MM.1S (cell line): ENCODE measurements around the gene IL3.

ENCODE experiments used
- EZH2 ChIP-seq: fragments of 300-600 bp; sonication (generic); optimal IDR thresholded peaks from 2 replicates; pipeline ENCODE3; 2017; ENCODE audit warnings: low read depth, mild to moderate bottlenecking, antibody characterized with exemption, low read length, mixed read lengths
- EZH2phosphoT487 ChIP-seq: fragments of 300-600 bp; sonication (generic); IDR thresholded peaks from 2 replicates; pipeline ENCODE4 v1.6.1; 2018; ENCODE audit warnings: antibody characterized with exemption, low read length
- TF ChIP-seq, protein P1 (sequence below): fragments of 300-600 bp; sonication (generic); IDR thresholded peaks from 2 replicates; pipeline ENCODE4 v1.5.1; 2016; ENCODE audit warnings: antibody characterized with exemption, low read length, mixed read lengths

DNA sequence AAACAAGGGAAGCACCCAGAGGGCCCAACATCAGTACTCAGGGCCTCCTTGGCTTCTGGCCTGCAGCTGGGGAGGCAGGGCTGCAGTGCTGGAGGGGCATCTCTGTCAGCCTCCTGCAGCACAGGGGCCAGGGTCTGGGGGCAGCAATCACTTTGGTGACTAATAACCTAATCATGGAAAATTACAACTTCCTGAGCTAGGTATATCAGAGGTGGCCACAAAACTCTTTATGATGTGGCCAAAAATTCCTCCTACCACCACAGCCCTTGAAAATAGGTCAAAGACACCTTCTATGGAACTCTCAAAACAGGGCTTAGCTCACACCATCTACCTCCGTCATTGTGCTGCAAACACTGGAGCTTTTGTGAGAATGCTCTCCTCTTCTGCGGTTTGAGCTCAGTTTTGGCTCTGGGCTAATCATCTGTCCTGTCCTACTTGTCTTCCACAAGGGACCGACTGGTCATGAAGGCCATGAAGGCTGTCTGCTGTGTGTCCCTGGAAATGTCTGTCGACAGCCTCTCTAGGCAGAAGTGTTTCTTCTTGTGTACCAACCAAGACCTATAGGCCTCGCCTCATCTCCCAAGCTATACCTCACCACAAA is 41.7 kb downstream of the IL3 start:
- TF ChIP-seq, protein P1, sequence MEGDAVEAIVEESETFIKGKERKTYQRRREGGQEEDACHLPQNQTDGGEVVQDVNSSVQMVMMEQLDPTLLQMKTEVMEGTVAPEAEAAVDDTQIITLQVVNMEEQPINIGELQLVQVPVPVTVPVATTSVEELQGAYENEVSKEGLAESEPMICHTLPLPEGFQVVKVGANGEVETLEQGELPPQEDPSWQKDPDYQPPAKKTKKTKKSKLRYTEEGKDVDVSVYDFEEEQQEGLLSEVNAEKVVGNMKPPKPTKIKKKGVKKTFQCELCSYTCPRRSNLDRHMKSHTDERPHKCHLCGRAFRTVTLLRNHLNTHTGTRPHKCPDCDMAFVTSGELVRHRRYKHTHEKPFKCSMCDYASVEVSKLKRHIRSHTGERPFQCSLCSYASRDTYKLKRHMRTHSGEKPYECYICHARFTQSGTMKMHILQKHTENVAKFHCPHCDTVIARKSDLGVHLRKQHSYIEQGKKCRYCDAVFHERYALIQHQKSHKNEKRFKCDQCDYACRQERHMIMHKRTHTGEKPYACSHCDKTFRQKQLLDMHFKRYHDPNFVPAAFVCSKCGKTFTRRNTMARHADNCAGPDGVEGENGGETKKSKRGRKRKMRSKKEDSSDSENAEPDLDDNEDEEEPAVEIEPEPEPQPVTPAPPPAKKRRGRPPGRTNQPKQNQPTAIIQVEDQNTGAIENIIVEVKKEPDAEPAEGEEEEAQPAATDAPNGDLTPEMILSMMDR: no peak
- no peak for TF ChIP-seq EZH2phosphoT487
- TF ChIP-seq EZH2: no peak
